GM18861 (cell line): ENCODE results near the gene CHST15.

ENCODE experiments used
- ATAC-seq: cut with Tn5 transposase; IDR thresholded peaks from one replicate; pipeline ENCODE4 v1.9.1; 2021; ENCODE audit not compliant: unreplicated experiment

Gene CHST15

GRCh38 chr10:124001391-124002148, 91.8 kb downstream of the CHST15 start:
- ATAC-seq: no peak

- no peak for ATAC-seq
Observed at GRCh38 chr10:124000792-124001201, 92.6 kb downstream of the CHST15 start.

GRCh38 chr10:123999956-124000615, 93.3 kb downstream of the CHST15 start:
- ATAC-seq: no peak

- ATAC-seq: no peak
Observed at GRCh38 chr10:123999261-123999660, 94.1 kb downstream of the CHST15 start.

- ATAC-seq: no peak
Observed at GRCh38 chr10:123998197-123999141, 94.9 kb downstream of the CHST15 start.

- ATAC-seq: no peak
Observed at GRCh38 chr10:123997486-123998196, 95.8 kb downstream of the CHST15 start.

GRCh38 chr10:123997013-123997412, 96.4 kb downstream of the CHST15 start:
- no peak for ATAC-seq

- no peak for ATAC-seq
Observed at GRCh38 chr10:123996302-123996701, 97.1 kb downstream of the CHST15 start.

- no peak for ATAC-seq
Observed at GRCh38 chr10:123995461-123996131, 97.8 kb downstream of the CHST15 start.

- no peak for ATAC-seq
Observed at GRCh38 chr10:123995082-123995460, 98.3 kb downstream of the CHST15 start.

- peak; percentile 48 for ATAC-seq
Observed at GRCh38 chr10:123994417-123995081, 98.8 kb downstream of the CHST15 start.

GRCh38 chr10:123993534-123994416, 99.6 kb downstream of the CHST15 start:
- ATAC-seq: no peak

- no peak for ATAC-seq
Observed at GRCh38 chr10:123991611-123992570, 101.5 kb downstream of the CHST15 start.

- ATAC-seq: no peak
Observed at GRCh38 chr10:123990889-123991288, 102.5 kb downstream of the CHST15 start.

GRCh38 chr10:123988694-123989093, 104.7 kb downstream of the CHST15 start:
- ATAC-seq: no peak

GRCh38 chr10:123986736-123987135, 106.7 kb downstream of the CHST15 start:
- no peak for ATAC-seq

- no peak for ATAC-seq
Observed at GRCh38 chr10:123974406-123974805, 119.0 kb downstream of the CHST15 start.
